Left renal cortex interstitium (tissue), 4 donors: ENCODE measurements around the gene NOTUM. TPM values are rescaled to one million over a fixed set of nuclear protein-coding genes. Genes with fewer than 3 reads are reported as not detected.
"Not testable (repeated sequence)": the region's sequence is repeated elsewhere in the genome, so short reads cannot be mapped to it uniquely, and the experiment has no call there.

Experiments
- DNase-seq, 4 donors: peaks; one replicate each; pipeline ENCODE4 v3.0.0-alpha.2; 2013; ENCODE audit warnings: low read depth in 4 of 4, low spot score in 2 of 4, missing footprints in 1 of 4
- polyA plus RNA-seq, 4 donors: library from polyadenylated mRNA; unstranded; fragments of 120-200 nt; gene quantifications; one replicate each; pipeline ENCODE4 v1.2.1, GENCODE V29; 2013; ENCODE audit not compliant: insufficient read length in 4 of 4

The NOTUM gene
- polyA plus RNA-seq, 4 donors, result 2.1 to 3.2 (median 2.8) TPM

DNA sequence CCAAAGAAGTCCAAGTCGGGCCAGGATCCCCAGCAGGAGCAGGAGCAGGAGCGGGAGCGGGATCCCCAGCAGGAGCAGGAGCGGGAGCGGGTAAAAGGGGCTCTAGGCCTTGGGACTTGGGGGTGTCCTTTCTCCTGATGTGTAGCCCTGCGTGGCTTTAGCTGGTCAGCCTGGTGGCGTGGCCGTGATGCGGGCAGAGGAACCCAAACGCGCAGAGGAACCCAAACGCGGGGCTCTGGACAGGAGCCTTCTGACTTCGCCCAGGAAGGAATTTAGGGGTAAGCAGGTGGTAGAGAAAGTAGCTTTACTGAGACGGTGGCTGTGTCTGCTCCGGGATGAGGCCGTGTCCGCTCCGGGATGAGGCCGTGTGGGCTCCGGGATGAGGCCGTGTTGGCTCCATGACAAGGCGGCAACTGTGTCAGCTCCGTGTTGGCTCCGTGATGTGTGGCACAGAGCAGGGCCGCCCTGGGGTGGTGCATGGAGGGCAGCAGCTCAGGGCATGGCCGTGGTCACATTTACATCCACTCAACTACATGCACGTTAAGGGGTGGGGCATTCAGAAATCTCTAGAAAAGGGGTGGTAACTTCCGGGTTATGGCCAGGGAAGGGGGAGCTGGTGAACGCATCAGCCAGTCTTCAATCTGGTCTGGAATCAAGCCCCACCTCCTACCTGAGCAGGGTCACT lies 35.9 kb upstream of the NOTUM start:
- no peak for DNase-seq

DNA sequence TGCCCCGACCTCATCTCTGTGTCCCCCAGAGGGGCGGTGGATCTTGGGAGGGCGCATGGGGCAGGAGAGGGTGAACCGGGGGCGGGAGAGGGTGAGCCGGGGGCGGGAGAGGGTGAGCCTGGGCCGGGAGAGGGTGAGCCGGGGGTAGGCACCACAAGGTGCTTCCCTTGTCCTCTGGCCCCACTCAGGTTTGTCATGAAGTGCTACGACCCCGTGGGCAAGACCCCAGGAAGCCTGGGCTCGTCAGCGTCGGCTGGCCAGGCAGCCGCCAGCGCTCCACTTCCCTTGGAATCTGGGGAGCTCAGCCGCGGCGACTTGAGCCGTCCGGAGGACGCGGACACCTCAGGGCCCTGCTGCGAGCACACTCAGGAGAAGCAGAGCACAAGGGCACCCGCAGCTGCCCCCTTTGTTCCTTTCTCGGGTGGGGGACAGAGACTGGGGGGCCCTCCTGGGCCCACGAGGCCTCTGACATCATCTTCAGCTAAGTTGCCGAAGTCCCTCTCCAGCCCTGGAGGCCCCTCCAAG lies 35.3 kb upstream of the NOTUM start:
- DNase-seq, result no peak

DNA sequence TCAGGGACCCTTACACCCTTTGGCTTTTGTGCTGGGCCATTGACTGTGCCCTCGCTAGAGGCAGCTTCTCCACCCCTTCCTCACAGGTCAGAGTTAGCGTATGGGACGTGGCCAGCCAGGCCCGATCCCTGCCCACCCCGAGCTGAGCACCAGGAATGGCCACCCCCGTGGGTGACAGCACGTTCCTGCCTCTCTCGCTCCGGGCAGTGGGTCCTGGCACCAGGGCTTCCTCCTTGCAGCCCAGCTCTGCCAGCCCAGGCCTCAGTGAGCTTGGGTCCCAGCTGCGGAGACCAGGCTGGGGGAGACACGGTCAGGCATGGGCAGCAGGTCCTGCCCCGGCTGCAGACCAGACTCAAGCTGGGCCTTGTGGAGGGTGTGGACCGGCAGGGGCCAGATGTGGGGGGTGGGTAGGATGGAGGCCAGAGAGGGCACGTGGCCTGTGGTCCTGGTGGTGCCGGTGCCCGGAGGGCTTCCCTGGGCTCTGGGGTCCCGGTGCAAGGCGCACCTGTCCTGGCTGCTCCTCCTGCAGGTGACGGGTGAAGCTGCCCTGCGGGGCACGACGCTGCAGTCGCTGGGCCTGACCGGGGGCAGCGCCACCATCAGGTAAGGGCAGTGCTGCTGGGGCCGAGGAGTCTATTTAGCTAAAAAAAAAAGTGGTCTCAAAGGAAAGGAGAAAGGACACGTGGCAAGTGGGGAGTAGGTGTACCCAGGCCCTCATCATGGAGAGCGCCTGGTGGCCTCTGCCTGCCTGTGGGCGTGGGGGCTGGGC lies 34.7 kb upstream of the NOTUM start:
- no peak for DNase-seq

DNA sequence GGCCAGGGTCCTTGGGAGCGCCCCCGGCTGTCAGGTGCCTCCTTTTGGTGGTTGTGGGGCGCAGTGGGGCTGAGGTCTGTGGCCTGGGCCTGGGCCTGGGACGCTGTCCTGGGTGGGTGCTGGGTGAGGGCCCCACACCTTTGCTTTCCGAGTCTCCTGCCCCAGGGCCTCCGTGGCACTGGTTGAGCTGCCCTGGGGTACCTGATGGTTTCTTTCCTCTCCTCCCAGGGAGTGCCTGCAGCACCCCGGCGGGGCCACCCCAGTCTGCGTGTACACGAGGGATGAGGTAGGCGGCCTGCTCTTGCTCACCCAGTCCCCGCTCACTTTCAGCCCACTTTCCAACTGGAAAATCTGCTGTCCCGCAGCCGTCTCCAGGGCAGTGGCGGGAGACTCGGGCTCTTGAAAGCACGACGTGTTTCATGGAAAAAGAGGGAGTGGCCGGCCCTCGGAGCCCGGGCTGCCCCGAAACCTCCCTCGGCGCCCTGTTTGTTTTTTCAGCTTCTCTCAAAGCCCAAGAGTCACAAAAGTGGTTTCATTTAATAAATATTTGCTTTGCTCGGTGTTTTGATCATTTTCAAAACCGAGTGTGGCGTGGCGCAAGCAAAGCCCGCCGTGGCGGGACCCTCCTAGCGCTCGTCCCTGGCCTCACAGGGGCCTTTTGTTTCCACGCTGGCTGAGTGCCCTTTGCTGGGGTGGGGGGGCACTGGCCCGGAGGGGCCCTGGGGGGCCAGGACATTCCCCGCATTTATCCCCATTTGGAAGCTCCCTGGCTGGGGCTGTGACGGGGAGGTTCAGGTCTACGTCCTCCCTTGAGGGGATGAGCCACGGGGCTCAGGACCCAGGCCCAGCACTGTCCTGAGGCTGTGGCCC lies 33.8 kb upstream of the NOTUM start:
- DNase-seq, result no peak

DNA sequence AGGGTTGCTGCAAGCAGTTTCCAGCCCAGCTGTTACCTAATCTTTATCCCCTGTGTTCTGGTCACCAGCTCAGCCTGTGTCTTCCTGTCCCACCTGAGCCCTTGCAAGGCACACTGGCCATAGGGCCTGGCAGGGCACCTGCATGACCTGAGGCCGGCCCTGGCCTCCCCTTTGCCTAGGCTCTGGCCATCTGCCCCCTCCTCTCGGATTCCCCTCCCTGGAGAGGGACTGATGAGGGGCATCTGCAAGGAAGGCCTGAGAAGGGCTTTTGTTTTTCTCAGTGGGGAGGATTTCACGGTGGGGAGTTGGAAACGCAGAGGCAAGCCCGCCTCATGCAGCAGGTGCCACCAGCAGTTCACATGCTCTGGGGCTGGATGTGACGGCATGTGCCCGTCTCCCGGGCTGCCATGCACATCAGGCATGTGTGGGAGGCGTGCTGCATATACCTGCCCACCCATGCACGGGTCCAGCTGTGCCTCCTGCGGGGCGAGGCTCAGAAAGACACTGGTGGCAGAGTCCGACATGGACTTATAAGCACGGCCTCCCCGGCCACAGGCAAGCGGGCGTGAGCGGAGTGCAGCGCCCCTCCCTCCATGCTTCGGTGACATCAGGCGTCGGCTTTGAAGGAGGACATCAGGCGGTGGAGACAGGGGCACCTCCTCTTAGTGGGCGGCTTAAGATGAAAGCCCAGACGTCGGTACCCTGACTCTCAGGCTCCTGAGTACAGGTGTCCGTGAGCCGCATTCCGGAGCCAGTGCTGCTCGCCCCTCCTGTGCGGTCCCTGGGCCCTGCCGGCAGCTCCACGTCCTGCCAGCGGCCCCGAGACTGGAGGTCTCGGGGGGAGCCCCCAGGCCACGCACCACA lies 33.0 kb upstream of the NOTUM start:
- DNase-seq, result no peak

DNA sequence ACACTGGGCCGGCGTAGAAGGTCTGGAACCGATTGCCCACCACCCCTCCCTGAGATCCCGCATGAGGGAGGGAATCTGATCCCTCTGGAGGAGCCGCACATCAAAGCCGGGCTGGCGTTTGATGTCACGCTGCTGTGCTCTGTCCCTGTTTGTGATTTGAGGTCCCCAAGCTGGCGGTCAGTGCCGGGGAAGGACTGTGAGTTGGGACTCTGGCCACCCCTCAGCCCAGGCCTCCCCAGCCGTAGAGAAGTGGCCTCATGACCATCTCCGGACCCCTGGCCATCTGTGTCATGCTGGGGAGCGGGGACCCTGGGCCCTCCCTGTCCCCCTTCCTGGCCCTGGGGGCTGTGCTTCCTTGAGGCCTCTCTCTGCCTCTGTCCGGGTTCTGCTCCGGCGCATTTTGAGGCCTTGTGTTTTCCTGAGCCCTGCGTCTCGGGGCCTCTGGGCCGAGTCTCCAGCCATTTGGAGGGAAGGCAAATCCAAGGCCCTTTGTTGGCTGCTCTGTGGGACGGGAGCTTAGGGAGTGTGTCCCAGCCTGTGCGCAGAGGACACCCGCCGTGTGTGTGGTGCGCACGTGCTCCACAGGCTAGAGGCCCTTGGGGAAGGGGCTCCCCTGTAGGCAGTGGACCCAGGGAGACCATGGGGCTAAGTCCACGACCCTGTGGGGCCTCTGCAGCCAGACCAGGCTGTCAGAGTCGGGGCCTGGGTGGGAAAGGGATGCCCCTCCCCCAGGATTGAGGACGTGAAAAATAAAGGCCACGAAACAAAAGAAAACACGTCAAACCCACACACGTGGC lies 31.5 kb upstream of the NOTUM start:
- peak in 1 of 4 donors; percentile 73 for DNase-seq

DNA sequence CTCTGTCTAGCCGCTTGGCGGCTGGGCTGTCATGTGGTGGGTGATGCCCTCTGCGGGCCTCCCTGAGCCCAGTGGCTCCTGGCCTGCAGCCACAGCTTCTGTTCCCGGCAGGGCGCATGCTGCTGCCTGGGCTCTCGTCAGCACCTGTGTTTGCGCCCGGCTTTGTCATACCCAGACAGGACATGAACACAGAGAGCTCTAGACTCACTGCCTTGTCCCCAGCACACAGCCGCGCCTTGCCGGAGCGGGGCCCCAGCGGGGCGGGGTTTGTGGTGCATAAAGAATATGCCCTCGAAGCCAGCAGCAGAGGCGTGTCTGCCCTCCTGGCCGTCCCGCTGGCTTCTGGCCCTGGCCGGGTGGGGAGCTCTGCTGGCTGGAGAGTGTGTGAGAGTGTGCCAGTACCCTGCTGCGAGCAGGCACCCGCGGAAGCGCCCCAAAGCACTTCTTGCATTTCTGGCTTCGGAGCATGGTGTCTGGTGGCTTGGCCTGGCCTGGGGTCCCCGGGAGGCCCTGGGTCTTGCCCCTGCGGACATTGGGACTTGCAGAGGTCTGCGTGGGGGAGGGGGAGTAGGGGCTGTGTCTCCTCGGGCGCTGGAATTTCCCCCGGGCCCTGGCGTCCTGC lies 30.8 kb upstream of the NOTUM start:
- DNase-seq, result no peak

DNA sequence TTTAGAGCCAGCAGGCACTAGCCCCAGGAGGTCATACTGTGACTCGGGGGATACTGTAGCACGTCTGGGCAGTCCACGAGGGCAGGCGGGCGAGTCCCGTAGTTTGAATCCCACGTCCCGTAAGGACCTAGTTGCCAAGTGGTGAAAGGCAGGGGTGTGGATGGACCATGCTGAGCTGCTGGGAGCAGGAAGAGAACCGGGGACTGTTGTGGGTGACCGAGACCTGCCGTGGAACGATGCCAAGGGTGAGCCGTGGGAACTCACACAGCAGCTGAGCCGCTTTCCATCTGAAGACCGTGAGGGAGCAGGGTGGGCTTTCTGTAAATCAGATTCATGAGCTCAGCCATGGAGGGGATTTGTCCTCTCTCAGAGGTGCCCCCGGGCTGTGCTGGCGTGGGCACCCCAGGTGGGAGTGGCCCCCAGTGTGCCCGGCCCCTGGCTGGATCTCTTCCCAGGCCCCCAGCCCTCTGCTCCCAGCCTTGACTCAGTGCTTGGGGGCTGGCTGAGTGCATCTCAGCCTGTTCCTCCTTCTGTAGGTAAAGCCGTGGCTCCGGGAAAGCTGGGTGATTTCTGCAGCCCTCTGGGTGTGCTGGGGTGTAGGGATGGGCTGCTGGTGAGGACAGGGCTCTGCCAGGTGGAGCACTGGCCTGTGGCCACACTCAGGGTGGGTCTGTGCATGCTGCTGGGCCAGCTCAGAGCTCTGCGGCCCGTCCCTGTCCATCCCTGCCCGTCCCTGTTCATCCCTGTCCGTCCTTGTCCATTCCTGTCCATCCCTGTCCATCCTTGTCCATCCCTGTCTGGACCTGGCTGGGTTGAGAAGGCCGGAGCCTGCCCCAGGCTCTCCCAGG lies 30.1 kb upstream of the NOTUM start:
- DNase-seq, result no peak

DNA sequence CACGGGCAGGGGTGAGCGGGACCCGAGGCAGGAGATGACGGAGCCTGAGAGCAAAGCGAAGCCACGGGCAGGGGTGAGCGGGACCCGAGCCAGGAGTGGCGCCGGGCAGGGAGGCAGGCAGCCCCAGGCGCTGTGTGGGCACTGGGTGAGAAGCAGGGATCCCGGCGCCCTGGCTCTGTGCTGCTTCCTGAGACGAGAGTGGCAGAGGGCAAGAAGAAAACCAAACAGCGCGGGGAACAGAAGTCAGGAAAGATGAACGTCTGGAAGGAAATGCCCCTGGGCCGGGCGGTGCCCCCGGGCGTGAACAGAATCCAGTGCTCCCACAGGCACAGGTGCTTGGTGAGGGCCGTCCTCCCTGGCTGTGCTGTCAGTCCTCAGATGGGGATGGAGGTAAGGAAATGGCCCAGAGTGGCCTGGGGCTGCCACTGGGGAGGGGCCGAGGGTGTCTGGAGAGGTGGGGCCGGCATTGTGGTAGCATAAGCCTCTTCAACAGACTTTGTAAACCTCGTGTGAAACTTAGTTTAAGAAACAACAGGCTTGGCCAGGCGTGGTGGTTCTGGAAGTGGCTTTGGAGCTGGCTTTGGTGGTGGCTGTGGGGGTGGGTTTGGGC lies 26.3 kb upstream of the NOTUM start:
- no peak for DNase-seq

DNA sequence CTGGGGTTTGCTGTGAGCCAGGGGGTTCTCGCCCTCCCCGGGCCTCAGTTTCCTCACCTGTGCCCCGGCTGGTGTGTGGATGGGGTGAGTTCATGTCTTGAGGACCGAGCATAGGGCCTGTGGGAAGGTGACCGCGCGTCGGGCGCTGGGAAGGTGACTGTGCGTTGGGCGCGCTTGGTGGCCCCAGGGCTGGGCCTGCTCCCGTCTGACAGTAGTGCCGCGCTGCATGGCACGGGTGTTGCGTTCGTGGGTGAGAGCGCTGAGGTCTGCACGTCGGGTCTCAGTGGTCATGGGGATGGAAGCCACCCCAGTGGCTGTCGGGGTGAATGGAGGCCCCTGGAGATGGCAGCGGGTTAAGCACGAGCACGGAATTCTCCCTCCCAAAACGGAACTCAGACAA lies 25.6 kb upstream of the NOTUM start:
- no peak for DNase-seq

DNA sequence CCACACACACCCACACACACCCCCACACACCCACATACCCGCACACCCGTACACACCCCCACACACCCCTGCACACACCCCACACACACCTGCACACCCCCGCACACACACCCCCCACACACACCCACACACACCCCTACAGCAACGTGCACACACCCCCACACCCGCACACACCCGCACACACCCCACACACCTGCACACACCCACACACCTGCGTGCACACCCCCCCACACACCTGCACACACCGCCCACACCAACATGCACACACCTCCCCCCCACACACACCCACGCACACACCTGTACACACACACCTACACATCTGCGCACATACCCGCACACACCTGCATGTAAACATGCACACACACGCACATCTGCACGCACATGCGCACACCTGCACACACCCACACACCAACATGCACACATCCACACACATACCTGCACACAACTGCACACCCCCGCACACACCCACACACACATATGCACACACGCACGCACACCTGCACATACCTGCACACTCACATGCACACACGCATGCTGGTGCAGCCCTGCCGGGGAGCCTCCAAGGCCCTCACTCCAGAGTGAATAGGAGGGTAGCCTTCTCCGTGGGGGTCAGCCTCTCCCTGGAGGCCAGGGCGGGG lies 23.9 kb upstream of the NOTUM start:
- no peak for DNase-seq

DNA sequence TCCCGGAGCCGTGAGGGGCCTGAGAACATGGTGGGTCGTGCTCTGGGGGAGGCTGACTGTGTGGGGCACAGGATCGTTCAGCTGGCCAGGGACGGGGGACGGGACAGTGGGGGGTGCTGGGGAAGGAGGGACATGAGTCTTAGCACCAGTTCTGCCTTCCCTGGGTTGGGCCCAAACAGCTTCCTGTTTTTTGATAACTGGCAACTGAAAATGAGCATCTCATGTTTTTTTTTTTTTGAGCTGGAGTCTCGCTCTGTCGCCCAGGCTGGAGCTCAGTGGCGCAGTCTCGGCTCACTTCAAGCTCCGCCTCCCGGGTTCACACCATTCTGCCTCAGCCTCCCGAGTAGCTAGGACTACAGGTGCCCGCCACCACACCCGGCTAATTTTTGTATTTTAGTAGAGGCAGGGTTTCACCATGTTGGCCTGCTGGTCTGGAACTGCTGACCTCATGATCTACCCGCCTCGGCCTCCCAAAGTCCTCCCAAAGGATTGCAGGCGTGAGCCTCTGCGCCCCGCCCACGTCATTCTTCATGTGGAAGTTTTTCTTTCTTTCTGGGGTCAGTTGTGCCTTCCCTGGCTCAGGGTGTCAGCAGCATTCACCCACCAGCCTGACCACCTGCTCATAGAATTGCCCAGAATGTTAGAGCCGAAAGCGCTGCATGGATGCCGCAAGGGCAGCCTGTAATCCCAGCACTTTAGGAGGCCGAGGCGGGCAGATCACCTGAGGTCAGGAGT lies 22.8 kb upstream of the NOTUM start:
- DNase-seq, result no peak

DNA sequence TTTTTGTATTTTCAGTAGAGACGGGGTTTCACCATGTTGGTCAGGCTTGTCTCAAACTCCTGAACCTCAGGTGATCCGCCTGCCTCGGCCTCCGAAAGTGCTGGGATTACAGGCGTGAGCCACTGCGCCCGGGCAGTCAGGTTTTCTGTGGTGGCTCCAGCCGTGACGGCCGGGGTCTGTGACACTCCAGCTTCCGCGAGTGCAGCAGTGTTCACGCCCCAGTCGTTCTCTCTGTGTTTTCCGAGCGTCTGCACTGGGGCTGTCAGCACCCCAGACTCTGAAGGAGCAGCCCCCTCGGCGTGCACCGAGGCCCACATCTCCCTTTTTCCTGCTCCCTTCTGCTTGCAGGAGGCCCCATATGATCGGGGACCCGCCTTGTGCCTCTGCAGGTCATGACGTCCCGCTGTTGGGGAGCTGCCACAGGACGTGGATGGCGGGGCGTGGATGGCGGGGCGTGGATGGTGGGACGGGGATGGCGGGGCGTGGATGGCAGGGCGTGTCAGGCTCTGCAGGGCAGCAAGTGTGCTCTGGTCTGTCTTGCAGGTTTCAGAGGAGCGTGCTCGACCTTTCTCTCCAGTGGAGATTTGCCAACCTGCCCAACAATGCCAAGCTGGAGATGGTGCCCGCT lies 22.1 kb upstream of the NOTUM start:
- DNase-seq, result no peak

DNA sequence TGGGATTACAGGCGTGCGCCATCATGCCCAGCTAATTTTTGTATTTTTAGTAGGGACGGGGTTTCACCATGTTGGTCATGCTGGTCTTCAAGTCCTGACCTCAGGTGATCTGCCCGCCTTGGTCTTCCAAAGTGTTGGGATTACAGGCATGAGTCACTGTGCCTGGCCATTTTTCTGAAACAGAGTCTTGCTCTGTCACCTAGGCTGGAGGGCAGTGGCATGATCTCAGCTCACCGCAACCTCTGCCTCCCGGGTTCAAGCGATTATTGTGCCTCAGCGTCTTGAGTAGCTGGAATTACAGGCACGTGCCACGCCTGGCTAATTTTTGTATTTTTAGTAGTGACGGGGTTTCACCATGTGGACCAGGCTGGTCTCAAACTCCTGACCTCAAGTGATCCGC lies 20.5 kb upstream of the NOTUM start:
- not testable (repeated sequence) for DNase-seq

DNA sequence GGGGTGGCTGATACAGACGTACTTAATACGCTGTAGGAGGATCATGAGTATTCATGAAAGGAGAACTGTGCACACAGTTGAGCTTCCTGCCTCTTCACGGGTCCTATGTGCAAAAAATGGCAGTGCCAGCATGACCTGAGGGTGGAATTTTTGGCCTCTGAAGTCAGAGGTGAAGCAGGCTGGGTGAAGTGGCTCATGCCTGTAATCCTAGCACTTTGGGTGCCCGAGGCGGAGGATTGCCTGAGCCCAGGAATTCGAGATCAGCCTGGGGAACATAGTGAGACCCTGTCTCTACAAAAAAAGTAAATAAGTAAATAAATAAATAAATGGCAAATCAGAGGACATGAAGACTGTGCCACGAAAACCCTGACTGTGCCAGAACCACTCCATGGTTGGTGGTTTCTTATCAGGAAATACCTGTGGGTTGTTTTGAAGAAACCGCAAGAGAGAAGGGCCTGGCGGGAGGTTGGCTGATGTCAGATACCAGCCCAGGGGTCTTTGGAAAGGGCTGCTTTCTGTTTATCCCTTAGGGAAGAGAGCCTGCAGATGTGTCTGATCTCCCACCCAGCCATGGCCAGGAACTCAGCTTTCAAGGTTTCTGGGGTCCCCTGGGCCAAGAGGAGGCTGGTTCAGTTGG lies 19.8 kb upstream of the NOTUM start:
- DNase-seq, result no peak
